Measurements from ENCODE around the gene HEXB.

DNA sequence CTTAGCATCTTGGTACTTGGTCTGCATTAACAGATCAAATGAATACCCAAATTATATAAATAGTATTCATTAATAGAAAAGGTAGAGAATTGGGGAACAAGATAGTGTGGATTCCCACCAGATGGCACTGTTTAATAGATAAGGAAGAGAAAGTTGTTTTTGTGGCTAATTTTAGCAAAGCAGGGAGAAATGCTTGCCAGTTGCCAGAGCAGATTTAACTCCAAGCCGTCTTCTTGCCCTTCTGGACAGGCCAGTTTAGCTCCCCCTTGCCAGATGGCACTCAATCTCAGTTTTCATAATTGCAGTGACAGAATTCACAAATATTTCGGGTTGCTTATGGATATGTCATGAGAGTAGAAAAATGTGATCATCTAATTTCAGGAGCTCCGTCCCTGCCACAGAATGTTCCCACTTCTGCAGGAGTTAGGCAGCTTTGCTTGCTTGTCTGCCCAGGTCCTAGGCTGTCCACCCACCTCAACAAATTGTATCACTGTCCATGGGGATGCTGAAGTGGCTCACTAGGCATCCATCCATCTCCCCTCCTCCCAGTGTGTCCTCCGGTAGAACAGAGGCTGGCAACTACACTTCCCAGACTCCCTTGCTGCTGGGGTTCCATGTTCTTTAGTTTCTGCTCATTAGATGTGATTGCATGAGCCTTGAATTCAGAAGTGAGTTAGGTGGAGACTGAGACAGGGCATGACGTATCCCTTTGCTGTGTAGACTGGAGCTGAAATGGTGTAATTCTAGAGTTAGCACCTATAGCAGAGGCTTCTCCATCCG lies 11.8 kb upstream of the HEXB start:
- TF ChIP-seq, protein P1, sequence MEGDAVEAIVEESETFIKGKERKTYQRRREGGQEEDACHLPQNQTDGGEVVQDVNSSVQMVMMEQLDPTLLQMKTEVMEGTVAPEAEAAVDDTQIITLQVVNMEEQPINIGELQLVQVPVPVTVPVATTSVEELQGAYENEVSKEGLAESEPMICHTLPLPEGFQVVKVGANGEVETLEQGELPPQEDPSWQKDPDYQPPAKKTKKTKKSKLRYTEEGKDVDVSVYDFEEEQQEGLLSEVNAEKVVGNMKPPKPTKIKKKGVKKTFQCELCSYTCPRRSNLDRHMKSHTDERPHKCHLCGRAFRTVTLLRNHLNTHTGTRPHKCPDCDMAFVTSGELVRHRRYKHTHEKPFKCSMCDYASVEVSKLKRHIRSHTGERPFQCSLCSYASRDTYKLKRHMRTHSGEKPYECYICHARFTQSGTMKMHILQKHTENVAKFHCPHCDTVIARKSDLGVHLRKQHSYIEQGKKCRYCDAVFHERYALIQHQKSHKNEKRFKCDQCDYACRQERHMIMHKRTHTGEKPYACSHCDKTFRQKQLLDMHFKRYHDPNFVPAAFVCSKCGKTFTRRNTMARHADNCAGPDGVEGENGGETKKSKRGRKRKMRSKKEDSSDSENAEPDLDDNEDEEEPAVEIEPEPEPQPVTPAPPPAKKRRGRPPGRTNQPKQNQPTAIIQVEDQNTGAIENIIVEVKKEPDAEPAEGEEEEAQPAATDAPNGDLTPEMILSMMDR (conservative IDR thresholded peaks at IDR 0.05 in 1 of 2, IDR thresholded peaks at IDR 0.05 in 1 of 2; ENCODE audit: low read depth in 1 of 2, low read length in 2 of 2) = peak; percentile 29 to 57
- no peak for TF ChIP-seq EZH2 (IDR thresholded peaks at IDR 0.05; ENCODE audit: low read length, missing control alignments)
